GM21619 (cell line): ENCODE results near the gene MINDY4.

Experiments
- ATAC-seq: cut with Tn5 transposase; IDR thresholded peaks from one replicate; pipeline ENCODE4 v1.9.1; 2021; ENCODE audit not compliant: unreplicated experiment

Gene MINDY4

GRCh38 chr7:30926313-30926712 lies 155.1 kb downstream of the MINDY4 start:
- no peak for ATAC-seq

GRCh38 chr7:30927040-30927439 lies 155.8 kb downstream of the MINDY4 start:
- ATAC-seq, result no peak

DNA sequence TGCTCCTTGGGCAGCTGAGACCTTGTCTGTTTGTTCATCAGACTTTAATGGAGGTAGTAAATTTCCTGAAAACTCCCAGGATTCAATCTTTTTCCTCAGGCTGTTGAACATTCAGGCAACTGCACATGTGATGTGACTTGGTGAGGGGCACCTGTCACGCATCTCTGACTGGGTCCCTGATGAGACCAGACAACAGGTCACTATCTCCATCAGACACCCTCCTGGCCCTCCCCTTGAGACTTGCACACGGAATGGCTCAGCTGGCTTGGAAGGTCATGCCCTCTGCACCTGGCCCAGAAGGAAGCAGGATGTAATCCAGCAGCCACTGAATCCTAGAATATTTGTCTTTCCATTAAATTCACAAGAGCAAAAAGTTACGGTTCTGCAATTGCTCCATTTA lies 156.3 kb downstream of the MINDY4 start:
- no peak for ATAC-seq

GRCh38 chr7:30928254-30928872 lies 157.1 kb downstream of the MINDY4 start:
- no peak for ATAC-seq

DNA sequence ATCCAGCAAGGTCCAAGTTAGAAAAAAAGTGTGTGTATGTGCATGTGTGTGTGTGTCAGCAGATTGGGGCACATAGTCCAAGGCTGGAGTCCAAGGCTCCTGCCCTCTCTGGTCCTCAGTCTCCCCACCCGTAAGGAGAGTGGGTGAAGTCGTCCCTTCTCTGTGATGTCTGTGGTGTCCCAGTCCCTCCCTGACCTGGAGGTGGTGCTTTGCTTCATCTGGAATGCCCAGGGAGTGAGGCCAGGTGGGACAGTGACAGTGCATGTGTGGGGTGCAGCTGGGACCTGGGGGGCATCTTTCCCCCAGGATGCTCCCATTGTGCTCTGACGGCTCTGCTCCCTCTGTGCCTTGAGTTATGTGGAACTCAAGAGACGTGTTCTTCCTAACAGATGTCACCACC lies 158.5 kb downstream of the MINDY4 start:
- no peak for ATAC-seq

- no peak for ATAC-seq
These were observed 159.4 kb downstream of the MINDY4 start for GRCh38 chr7:30930621-30931020.

DNA sequence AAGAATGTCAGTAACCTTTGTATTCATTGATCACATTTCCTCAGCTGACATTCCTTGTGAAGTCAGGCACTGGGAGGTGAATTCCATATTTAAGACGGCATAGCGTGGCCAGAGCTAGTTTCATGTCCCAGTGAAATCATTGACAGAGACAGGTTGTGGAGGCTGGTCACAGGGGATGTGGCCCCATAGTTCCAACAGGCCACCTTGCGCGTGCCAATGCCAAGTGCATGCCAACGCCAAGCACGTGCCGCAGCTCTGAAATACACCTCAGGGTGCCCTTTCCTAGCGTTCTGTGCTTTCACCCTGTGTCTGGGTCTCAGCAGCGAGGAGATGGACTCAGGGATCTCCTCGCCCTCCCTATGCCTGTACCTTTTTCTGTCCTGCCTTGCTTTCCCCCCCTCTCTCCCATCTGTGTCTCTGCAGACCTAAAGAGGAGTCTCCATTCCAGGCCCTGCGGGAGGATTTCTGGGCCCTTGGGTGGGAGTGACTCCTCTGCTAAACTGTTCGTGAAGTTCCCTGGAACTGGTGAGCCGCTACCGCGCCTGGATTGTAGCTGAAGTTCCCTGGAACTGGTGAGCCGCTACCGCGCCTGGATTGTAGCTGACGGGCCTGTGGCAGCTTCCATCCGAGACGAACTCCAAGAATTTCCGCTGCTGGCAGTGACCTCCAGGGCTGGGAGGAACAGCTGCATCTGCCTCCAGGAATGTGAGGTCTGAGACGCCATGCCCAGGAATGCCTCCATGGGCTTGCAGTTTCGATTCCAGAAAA lies 160.1 kb downstream of the MINDY4 start:
- ATAC-seq, result no peak

- no peak for ATAC-seq
These were observed 160.8 kb downstream of the MINDY4 start for GRCh38 chr7:30931929-30932540.

DNA sequence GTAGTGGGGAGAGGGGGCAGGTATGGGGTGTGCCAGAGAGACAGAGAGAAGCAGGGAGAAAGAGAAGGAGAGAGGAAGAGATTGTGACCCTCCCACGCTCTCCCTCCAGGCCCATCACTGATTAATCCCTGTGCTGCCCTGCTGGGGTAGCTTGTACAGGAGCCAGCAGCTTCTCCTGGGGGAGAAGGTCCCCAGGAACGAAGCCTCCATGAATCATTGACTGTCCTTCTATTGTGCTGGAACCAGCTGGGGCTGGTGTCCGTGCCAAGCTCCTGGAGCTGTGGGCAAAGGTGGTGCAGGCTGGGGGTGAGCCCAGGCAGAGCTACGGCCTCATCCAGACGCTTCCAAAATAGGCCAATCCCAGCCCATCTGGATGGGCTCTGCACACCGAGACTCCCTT lies 161.3 kb downstream of the MINDY4 start:
- no peak for ATAC-seq

GRCh38 chr7:30933124-30933974 lies 162.1 kb downstream of the MINDY4 start:
- no peak for ATAC-seq

DNA sequence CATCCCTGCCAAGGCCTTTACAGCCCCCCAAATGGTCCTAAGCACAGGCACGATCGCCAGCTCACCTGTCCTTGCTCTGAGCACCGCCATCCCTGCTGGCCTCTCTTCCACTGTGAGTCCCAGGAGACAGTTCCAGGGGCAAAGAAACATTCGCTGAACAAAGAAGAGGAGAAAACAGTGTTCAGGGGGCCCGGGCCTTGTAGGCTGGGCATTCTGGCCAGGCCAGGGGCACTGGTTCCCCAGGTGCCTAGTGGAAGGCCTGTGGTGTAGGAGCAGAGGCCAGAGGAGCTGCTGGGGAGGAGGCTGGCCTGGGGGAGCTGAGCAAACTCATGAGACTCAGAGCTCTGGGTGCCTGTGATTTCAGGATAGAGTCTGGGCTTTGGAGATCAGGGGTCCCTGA lies 163.0 kb downstream of the MINDY4 start:
- no peak for ATAC-seq

- no peak for ATAC-seq
These were observed 163.7 kb downstream of the MINDY4 start for GRCh38 chr7:30934732-30935568.

DNA sequence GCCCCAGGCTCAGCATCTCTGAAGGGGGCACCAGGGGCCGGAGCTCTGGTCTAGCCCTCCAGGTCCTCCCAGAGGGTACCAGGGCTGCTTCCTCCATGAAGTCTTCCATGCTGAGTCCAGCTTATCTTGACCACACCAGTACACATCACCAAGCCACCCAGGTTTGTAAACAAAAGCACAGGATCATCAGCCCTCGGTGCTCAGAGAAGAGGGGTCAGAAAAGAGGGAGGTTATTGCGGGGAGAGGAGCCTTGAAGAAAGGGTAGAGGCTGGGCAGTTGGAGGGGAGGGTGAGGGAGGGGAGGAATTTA lies 164.3 kb downstream of the MINDY4 start:
- ATAC-seq, result no peak

GRCh38 chr7:30936650-30937245 lies 165.5 kb downstream of the MINDY4 start:
- ATAC-seq, result no peak

- no peak for ATAC-seq
These were observed 166.2 kb downstream of the MINDY4 start for GRCh38 chr7:30937416-30937815.

DNA sequence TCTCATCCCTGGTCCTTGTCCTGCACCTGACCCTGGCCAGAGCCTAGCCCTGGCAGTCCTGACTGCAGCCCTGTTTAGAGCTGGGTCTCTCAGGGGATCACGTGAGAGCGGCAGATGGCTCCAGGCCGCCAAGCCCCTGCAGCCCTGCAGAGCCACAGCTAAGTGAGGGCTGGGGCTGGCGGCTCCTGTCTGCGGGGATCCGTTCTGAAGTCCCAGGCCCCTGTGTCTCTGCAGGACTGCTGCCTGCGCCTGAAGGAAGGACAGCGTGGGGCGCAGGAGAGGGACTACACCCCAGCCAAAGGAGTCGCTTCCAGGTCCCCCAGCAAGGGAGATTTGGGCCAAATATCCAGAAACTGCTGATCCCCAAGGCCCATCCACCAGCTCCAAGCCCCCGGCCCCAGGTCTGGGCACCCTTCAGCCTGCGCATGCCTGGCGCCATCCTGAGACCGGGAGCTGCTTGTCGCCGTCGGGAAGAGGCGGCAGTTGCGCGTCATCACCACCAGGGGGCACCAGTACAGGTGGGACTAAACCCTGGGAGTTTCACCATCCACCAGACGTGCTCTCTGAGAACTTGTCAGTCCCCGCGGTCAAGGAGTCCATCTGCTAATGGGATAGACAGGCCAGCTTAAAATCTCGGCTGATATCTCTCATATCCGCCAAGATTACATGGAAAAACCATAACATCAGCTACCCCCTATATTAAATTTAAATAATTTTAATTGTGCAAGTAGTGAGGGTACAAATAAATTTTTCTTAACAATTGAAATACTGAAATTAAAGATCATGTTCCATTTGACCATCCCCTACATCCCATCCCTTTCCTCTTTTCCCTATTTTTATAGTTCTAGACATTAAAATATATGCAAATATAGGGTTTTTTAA lies 167.5 kb downstream of the MINDY4 start:
- peak; percentile 84 for ATAC-seq

GRCh38 chr7:30941582-30942323 lies 170.5 kb downstream of the MINDY4 start:
- no peak for ATAC-seq
